ENCODE measurements around the gene HOXA3.

HOXA3 gene

GRCh38 chr7:27065709-27066108 is 86.7 kb downstream of the HOXA3 start:
- in situ Hi-C loops (cut with MboI; ENCODE audit: low sequenced_read_pairs): no loop called here

- in situ Hi-C loops (cut with MboI; ENCODE audit: low sequenced_read_pairs): no loop called here
These were observed 87.7 kb downstream of the HOXA3 start for GRCh38 chr7:27064661-27065060.

GRCh38 chr7:27064159-27064558 is 88.2 kb downstream of the HOXA3 start:
- in situ Hi-C loops (cut with MboI; ENCODE audit: low sequenced_read_pairs): no loop called here

GRCh38 chr7:27062946-27063345 is 89.4 kb downstream of the HOXA3 start:
- in situ Hi-C loops (cut with MboI; ENCODE audit: low sequenced_read_pairs): no loop called here

All from HL-60/S4 treated with phorbol 12-myristate 13-acetate at 8.2 ng/mL for 4 days and 3 days (cell line).